DMS114 treated with DMSO at 0.1 percent for 48 hours (cell line): Measurements from ENCODE around the gene ERBB4.
"Not testable (repeated sequence)": the region's sequence is repeated elsewhere in the genome, so short reads cannot be mapped to it uniquely, and the experiment has no call there.

ENCODE experiments used
- DNase-seq: peaks from one replicate; lab custom pipeline; 2025; ENCODE audit not compliant: unreplicated experiment; lab: John Stamatoyannopoulos, UW

Gene ERBB4

DNA sequence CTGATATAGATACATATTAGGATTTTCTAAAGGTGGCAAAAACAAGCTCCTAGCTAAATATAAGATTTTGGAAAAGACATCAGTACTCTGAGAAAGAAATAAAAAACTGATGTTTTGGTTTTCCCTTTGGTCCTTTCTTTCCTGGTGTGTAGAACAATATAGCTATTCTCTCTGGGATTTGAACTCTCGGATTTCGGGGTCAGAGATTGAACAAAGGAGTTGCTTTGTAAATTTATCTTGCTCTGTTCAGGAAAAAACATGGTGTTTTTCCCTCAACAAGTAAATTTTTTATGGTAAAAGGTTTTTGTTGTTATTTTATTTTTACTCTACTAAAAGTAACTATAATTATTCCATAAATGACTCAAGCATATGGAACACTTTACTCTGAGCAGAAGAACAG is 889.3 kb downstream of the ERBB4 start:
- DNase-seq: no peak

DNA sequence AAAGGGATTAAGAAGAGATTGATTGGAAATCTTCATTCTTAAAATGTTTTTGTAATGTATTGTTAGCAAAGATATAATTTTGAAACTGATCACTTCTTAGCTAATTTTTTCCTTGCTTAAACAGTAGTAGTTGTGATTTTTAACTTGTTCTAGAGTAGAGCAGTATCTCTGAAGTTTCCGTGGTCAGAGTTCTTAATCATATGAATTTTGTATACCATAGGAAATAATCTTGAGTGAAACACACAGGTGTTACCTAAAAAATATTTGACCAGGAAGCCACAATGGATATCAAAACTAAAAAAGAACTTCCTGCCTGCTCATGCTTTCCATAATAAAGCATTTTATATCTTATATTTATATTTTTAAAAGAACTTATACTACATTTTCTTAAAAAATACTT is 907.1 kb downstream of the ERBB4 start:
- DNase-seq: no peak

DNA sequence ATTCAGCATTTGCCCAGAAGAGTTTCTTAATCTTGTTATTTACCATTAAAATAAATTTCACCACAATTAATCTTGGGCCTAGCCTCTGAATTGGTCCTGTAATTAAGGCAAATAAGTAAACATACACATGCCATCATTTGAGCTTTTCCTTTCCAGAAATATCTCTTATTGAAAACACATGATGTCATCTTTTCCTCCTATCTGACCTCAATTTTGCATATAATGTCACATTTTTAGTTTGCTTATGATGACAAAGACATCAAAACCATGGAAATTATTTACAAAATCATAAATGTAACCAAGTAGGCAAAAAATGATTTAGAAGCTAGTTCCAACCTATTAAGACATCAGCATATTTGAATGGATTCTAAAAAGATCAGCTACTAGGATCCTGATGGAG is 915.5 kb downstream of the ERBB4 start:
- DNase-seq: no peak

DNA sequence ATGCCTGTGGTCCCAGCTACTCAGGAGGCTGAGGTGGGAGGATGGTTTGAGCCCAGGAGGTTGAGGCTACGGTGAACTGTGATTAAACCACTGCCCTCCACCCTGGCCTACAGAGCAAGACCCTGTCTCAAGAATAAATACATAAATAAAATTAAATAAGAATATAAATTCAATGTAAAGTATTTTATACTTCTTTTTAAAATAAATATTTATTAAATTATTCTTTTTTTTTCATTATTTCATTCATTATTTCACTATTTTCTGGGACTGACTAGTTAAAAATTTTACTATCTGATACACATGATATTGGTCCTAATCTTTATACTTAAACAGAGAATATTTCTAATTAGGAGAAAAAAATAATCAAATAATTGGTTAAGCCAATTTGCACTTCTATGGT is 917.6 kb downstream of the ERBB4 start:
- DNase-seq: no peak

DNA sequence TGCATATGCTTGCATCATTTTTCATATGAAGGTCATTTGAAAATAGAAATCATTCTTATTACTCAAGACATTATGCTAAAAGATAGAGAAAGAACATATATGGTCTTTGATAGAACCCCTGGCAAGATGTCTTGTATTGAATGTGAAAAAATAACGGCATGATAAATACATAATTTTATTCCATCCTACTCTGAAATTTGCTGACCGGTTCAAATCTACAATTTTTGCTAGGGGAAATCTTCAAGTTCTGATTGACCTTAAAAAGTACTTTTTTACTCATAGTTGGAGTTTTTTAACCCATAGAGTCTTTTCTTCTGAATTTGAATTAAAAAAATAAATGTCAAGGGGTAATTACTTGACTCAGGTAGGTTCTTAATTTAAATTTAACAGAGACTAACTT is 920.8 kb downstream of the ERBB4 start:
- no peak for DNase-seq

DNA sequence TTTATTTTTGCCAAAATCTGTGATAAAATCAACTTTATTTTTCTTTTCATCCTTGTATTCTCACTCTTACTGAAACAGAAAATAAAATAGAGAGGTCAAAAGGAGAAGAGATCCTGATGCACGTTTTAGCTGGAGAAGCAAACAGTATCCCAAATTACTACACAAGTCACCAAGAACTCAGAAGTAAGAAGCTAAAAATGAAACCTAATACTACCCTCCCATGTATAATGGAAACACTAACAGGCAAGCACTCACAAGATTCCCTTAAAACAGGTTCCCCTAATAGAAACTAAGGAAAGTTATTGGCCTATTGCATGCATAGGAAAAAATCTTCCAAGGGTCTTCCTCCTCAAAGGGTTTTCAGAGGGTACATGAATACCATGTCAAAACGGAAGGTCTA is 927.0 kb downstream of the ERBB4 start:
- DNase-seq: no peak

DNA sequence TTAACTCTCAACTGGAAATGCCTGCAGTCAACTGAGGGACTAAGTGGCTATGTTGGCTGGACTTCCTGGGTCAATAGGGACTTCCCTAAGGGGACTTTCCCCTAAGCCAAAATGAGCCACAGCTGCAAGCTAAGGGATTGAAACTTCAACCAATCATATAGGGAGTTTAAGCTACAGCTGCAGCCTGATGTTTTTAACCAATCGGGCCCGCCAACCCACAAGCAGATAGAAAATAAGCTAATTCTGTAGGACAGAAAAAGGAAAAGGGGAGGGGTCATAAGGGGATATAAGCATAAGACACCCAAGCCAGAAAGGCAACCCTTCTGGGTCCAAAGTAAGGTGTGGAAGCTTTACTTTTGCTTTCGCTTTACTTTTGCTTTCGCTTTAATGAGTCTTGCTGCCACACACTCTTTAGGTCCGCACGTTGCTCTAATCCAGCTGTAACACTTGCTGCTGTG is 927.5 kb downstream of the ERBB4 start:
- no peak for DNase-seq

DNA sequence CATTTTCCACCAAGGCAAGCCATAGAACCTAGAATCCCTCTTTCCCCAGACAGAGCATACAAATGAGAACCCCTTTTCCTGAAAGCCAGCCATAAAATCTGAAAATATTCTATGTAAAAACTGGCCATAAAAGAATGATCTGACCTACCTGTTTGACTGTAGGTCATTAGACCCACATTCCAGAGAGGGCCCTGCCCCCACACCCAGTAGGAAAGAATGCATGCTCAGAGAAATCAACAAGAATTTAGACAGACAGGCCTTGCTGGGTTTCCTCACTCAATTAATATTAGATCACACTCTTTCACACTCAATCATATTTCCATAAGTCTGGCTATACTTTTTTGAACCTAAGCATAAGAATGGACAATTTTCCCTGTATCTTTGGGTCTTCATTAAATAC is 929.5 kb downstream of the ERBB4 start:
- DNase-seq: no peak

DNA sequence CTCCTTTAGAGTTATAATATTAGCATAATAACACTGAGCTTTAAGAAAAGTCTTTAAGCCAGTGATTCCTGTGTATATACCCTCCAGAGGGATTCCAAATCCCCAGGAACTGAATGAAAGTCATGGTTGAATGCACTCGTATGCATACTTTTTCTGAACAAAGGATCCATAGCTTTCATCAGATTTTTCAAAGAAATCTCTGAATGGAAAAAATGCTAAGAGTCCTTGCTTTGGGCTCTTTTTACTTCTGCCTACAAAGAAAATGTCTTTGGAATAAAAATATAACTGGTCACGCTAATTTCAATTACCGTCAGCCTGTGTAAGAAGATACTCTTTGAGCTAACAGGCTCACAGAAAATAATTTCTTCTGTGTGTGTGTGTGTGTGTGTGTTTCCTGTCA is 939.5 kb downstream of the ERBB4 start:
- DNase-seq: no peak

DNA sequence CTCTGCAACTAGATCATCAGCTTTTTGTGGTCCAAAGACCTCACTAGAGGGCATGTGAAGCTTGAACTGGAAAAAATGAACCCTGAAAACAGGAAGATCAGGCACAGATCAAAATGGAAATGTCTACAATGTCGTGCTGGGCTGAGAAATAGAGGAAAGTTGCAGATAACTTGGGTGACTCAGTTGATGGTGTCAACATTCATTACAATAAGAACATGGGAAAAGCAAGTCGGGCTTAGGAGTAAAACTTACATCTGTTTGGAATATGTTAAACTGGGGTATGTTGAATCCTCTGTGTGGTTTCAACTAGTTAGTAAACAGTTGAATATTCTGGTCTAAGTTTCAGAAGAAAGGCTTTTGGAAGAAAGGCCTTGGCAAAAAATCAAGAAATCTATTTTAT is 940.4 kb downstream of the ERBB4 start:
- no peak for DNase-seq

DNA sequence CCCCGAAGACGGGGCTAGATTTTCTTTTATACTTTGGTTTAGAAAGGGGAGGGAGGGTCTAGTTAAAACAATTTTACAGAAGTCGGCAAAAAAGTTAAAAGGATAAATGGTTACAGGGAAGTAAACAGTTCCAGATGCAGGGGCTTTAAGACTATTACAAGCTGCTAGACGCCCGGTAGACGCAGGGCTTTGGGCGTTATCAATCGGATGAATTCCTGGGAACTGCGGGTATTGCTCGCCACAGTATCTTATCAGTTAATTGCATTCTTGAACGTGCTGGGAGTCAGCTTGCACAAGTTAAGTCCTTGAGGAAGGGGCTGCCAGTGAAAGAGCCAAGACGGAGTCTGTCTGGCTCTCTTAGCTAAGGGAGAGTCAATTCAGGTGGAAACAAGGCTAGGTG is 946.6 kb downstream of the ERBB4 start:
- DNase-seq: not testable (repeated sequence)

DNA sequence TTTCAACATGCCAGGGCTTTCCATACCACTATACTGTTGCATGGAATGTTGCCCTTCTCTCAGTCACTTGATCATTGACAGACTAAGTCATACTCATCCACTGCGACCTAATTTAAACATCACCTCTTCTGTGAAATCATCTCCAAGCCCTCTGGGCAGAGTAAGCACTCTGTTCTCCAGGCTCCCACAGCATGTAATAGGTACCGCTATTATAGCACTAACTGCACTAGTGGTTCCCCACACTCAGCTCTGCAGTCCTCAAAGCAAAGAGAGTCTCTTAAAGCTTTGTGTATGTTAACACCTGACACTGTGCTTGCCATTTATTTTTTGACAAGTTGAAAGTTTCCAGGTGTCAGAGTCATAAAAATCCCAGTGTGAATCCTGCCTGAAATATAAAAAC is 947.2 kb downstream of the ERBB4 start:
- DNase-seq: no peak

DNA sequence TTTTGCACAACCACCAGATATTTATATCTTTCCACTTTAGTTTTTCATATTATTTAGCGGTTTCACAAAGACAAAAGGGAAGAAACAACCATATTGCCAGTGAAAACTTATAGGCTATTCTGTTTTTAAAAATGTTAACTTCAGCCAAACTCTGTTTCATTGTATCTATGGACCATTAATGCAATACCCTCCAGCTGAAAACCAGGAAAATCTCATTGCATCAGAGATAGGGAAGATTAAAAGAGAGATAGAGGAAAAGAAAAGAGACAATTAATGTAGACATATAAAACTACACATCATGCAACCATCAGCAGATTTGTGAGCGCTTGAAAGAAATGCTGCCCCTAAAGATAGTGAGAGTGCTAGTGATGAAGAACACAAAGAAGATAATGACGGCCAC is 970.2 kb downstream of the ERBB4 start:
- DNase-seq: no peak

DNA sequence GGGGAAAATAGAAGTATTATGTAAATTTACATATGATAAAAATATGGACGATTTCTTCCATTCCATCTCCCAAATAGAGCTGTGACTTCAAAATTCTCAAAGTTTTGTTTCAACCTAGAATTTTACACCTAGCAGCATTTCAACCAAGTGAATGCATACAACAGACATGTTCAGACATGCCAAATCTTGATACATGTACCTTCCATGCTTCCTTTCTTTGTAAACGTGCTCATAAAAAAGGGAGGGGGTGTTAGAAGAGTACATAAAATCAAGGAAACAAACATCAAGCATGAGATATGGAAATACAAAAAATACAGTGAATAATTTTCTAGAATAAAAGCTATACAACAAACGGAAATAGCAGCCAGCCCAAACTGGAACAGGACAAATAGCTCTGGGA is 974.2 kb downstream of the ERBB4 start:
- DNase-seq: no peak

DNA sequence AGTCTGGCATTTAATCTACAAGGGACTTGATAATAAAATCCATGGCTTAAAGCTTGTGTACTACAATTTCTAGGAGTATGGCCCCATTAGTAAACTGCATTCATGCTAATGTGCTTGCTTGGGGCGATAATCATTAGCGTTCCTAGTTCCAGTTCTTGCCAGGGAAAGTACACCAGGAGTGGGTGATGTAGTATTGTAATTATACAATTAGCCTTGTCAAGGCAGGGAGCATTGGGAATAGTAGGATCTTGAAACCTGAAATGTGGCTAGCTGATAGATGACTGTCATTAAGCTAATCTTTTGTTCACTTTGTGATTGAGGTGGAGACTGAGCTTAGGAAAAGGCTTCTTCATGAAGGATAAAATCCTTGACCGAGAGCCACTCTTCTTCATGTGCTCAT is 993.0 kb downstream of the ERBB4 start:
- no peak for DNase-seq

DNA sequence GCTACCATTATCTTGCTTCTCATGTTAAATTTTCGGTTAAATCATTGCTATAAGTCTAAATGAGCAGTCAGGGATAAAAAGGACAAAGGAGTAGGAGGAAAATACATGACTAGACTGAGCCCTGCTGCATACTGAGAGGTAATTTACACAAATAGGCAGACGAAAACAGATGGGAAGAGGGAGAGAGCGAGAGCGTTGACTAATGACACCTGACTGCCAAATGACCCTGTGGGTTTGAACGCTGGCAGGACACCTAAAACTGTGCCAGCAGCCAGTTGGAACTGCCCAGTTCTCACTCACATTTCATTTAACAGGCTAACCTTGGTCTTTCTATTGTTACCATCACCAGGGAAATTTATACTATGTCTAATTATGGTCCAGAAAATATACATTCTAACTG is 1004.0 kb downstream of the ERBB4 start:
- DNase-seq: no peak

DNA sequence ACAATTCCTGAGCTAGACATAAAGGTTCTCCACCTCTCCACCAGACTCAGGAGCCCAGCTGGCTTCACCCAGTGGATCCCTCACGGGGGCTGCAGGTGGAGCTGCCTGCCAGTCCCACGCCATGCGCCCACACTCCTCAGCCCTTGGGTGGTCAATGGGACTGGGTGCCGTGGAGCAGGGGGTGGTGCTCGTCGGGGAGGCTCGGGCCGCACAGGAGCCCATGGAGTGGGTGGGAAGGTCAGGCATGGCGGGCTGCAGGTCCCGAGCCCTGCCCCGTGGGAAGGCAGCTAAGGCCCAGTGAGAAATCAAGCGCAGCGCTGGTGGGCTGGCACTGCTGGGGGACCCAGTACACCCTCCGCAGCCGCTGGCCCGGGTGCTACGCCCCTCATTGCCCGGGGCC is 1014.4 kb downstream of the ERBB4 start:
- not testable (repeated sequence) for DNase-seq

DNA sequence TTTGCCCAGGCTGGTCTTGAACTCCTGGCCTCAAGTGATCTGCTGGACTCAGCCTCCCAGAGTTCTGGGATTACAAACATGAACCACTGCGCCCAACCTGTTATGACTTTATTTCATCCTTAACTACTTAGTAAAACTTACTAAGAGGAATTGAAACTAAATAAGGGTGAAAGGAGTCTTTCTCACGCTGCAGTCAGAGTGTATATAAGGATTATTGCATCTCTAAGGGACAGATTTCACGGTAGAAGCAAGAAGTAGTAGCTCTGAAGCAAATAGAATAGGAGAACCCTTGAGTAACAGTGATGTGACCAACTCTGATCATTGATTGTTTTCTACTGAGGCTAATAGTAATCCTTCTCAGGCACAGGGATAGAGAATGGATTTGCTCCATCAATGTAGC is 1022.1 kb downstream of the ERBB4 start:
- no peak for DNase-seq

DNA sequence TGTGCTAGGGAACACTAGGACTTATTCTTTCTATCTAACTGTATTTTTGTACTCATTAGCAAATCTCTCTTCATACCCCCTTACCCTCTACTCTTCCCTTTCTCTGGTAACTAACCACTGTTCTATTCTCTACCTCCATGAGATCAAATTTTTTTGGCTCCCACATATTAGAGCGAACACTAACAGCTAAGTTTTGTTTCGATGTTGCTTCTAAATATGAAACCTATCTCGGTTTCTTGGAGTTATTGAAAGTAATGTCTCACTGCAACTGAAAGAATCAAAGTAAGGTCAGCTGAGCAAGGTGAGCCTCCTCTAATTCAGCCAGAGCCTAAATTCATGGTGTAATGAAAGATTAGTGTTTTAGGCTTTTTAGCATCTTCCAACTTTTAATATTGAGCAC is 1024.6 kb downstream of the ERBB4 start:
- no peak for DNase-seq

DNA sequence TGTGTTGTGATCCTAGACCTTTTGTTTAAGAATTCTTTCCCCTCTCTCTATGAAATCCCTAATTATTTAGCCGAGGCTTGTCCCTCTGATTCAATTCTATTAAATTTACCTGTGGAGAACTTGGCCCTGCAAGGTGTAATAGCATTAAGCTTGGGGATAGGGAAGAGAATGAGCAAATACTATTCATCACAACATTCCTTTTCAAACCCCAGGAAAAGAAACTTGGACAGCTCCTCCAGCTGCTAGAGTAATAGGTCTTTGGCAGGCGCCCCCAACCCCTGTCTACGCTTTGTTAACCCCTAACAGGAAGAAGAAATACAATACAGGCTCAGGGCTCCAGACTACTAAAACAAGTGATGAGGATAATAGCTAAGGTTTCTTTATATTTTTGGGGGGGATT is 1025.2 kb downstream of the ERBB4 start:
- no peak for DNase-seq

DNA sequence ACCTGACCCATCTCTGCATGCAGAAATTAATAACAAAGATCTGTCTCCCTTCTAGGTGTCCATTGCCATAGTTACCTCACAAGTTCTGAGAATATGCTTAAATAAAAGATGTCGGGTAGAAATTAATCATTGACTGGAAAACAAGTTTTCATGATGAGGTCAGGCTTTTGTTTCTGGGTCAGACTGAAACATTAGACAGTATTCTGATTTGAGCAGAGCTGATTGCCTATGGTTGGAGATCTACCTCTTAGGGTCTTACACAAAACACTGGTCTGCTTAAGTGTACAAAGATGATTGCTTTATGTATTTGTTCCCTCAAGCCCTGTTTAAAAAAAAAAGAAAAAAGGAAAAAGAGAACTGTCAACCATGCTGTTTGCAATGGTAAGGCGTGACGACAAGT is 1025.8 kb downstream of the ERBB4 start:
- no peak for DNase-seq

DNA sequence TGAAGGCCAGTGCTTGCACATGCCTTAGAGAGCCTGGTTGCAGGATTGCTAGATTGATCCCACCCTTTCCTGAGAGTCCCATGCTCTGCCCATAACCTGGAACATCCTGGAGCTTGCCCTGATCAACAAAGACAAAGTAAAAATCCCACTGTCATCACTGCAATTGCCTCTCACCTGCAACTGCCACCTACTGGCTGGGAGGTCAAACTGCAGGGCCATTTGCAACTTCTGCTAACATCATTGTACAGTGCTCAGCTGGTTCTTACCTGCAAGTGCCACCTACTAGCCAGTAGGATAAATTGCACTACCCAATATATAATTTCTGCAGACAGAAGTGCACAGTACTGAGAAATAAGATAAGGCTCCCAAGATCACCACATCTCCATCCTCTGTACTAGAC is 1034.7 kb downstream of the ERBB4 start:
- DNase-seq: no peak

DNA sequence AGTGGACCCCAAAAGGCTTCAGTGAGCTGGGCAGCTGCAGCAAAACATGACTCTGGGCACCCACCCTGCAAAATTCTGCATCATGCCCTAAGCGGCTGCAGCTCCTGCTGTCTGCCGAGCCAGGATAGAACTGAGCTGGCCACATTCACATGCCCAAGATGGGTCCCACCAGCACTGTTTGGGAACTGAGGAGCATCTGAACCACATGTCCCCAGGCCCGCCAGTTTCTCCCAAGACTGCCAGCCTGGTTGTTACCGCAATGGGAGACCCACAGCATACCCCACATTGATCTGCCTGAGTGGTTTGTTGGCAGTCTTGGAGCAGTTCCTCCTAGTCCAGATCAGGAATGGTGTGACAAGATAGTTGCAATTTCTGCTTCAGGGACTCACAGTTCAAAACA is 1035.4 kb downstream of the ERBB4 start:
- DNase-seq: no peak

DNA sequence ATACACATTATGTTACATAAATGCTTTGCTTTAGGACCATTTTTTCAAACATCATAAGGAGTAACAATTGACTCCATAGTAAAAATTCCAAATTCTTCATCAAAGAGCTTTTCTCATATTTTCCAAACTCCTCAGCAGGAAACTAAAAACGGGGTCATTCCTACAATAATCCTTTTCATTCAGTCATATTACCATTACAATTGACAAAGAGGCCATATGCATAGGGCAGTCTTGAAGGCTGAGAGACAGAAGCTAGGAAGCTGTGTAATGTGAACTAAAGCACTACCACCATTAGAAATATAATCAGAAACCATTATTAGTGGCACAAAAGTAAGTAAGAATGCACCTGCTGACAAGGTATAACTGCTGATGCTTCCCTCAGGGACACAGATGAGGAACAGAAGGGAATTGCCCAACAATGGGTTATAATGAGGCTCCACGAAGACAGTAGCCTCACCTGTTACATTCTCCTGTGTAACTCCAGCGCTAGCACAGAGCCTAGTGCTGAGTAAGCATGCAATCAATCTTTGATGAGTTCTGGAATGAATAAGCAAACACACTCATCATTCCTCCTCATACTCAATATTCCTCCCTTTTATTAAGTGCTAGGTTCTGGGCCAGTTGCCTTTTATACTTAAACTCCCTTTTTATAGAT is 1039.9 kb downstream of the ERBB4 start:
- no peak for DNase-seq
